Subcutaneous abdominal adipose tissue (tissue), 5 donors: ENCODE results near the gene LRRN4CL.

Experiments used
- H3K27ac ChIP-seq: one replicate; pipeline ENCODE4 v1.7.0; 2013; ENCODE audit warnings: low read depth, mild to moderate bottlenecking, inconsistent platforms, low read length, moderate library complexity
- H3K27me3 ChIP-seq, 5 donors: one replicate each; pipeline ENCODE4 v1.7.0; 2013; ENCODE audit warnings: low read length in 5 of 5, inconsistent platforms in 1 of 5; ENCODE audit not compliant: control insufficient read depth in 5 of 5, insufficient read depth in 4 of 5
- H3K36me3 ChIP-seq, 5 donors: one replicate each; pipeline ENCODE4 v1.7.0; 2013; ENCODE audit warnings: low read length in 5 of 5; ENCODE audit not compliant: control insufficient read depth in 5 of 5, insufficient read depth in 5 of 5
- H3K4me1 ChIP-seq, 5 donors: one replicate each; pipeline ENCODE4 v1.7.0; 2013; ENCODE audit warnings: low read length in 5 of 5, mild to moderate bottlenecking in 3 of 5, moderate library complexity in 1 of 5; ENCODE audit not compliant: control insufficient read depth in 5 of 5, insufficient read depth in 5 of 5
- H3K4me3 ChIP-seq, 5 donors: one replicate each; pipeline ENCODE4 v1.7.0; 2013; ENCODE audit warnings: low read length in 5 of 5, low read depth in 1 of 5
- H3K9ac ChIP-seq, 5 donors: one replicate each; pipeline ENCODE4 v1.7.0; 2013; ENCODE audit warnings: low read length in 5 of 5, mild to moderate bottlenecking in 4 of 5, moderate library complexity in 3 of 5
- H3K9me3 ChIP-seq, 5 donors: one replicate each; pipeline ENCODE4 v1.7.0; 2013; ENCODE audit warnings: low read length in 5 of 5; ENCODE audit not compliant: control insufficient read depth in 5 of 5
- donor health status: healthy.
- donor health status: healthy.
- donor health status: healthy.
- donor health status: healthy.
- donor health status: healthy.

LRRN4CL gene

GRCh38 chr11:62712276-62712812 is 23.0 kb upstream of the LRRN4CL start:
- Histone ChIP-seq H3K36me3 (peaks cover 12 to 65% (median 53%) of the 10 kb centered on the region in 5 donors), H3K9me3 (no peaks in the 10 kb centered on the region), H3K27ac (peak overlapping the region; percentile 66), H3K4me1 (peaks cover 2 to 33% (median 31%) of the 10 kb centered on the region in 5 donors), H3K4me3 (no peak overlapping the region), H3K9ac (no peak overlapping the region), H3K27me3 (no peaks in the 10 kb centered on the region)

- Histone ChIP-seq H3K4me1 (peaks cover 4 to 50% (median 46%) of the 10 kb centered on the region in 5 donors), H3K4me3 (peak overlapping the region; percentile 71 to 91 (median 82)), H3K27ac (peak overlapping the region; percentile 99), H3K36me3 (peaks cover 3 to 42% (median 30%) of the 10 kb centered on the region in 5 donors), H3K27me3 (no peaks in the 10 kb centered on the region), H3K9ac (peak overlapping the region; percentile 75 to 98 (median 95)), H3K9me3 (no peaks in the 10 kb centered on the region)
Measured at GRCh38 chr11:62710001-62710345, 20.6 kb upstream of the LRRN4CL start.

GRCh38 chr11:62709247-62710000 is 20.1 kb upstream of the LRRN4CL start:
- peak overlapping the region; percentile 99 for H3K27ac ChIP-seq
- H3K9me3 ChIP-seq = no peaks in the 10 kb centered on the region
- peaks cover 3 to 37% (median 25%) of the 10 kb centered on the region in 5 donors for H3K36me3 ChIP-seq
- H3K4me1 ChIP-seq = peaks cover 4 to 50% (median 47%) of the 10 kb centered on the region in 5 donors
- peak overlapping the region; percentile 75 to 98 (median 96) for H3K9ac ChIP-seq
- H3K27me3 ChIP-seq = no peaks in the 10 kb centered on the region
- peak overlapping the region; percentile 71 to 97 (median 82) for H3K4me3 ChIP-seq

- no peaks in the 10 kb centered on the region for H3K27me3 ChIP-seq
- H3K36me3 ChIP-seq = peaks cover 0 to 32% (median 21%) of the 10 kb centered on the region in 5 donors
- H3K9me3 ChIP-seq = no peaks in the 10 kb centered on the region
- peak overlapping the region; percentile 71 to 97 (median 82) for H3K4me3 ChIP-seq
- peak overlapping the region; percentile 68 to 98 (median 95) for H3K9ac ChIP-seq
- H3K27ac ChIP-seq = peak overlapping the region; percentile 99
- H3K4me1 ChIP-seq = peaks cover 4 to 50% (median 47%) of the 10 kb centered on the region in 5 donors
Measured at GRCh38 chr11:62708793-62709192, 19.5 kb upstream of the LRRN4CL start.

DNA sequence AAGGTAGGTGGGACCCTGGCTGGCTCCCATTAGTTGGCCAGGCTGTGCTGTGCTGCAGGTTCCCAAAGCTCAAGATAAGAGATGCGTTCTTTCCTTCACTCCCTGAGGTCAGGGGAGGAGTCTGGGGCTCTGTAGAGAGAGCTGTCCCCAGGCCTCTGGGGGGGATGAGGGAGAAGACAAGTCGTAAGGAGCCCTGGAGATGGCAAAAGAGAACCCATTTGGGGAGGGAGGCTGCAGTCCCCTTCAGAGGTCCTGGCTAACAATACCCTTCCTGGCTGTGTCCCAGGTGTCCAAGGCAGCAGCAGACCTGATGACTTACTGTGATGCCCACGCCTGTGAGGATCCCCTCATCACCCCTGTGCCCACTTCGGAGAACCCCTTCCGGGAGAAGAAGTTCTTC is 19.1 kb upstream of the LRRN4CL start:
- Histone ChIP-seq H3K4me3 (peak overlapping the region in 4 of 5 donors; percentile 71 to 97 (median 84)), H3K4me1 (peaks cover 4 to 47% (median 43%) of the 10 kb centered on the region in 5 donors), H3K36me3 (peaks cover 0 to 28% (median 17%) of the 10 kb centered on the region in 5 donors), H3K27me3 (no peaks in the 10 kb centered on the region), H3K27ac (peak overlapping the region; percentile 99), H3K9ac (peak overlapping the region in 4 of 5 donors; percentile 50 to 96 (median 82)), H3K9me3 (no peaks in the 10 kb centered on the region)

- no peaks in the 10 kb centered on the region for H3K27me3 ChIP-seq
- H3K9ac ChIP-seq = peak within 1 kb of the TSS in 4 of 5 donors; percentile 35 to 95 (median 59)
- peaks cover 4 to 45% (median 36%) of the 10 kb centered on the region in 5 donors for H3K4me1 ChIP-seq
- H3K9me3 ChIP-seq = no peaks in the 10 kb centered on the region
- H3K36me3 ChIP-seq = peaks cover 0 to 18% (median 13%) of the 10 kb centered on the region in 5 donors
- peak within 1 kb of the TSS; percentile 41 for H3K27ac ChIP-seq
- H3K4me3 ChIP-seq = peak within 1 kb of the TSS; percentile 80 to 97 (median 84)
Measured at GRCh38 chr11:62707277-62707861, 18.0 kb upstream of the LRRN4CL start, which contains the start of the genes BSCL2 and GNG3. BSCL2 (minus strand) TSS chr11:62707424; CDS start chr11:62707195, 229 bp downstream. GNG3 (plus strand) TSS chr11:62707676; CDS start chr11:62708296, 620 bp downstream.

DNA sequence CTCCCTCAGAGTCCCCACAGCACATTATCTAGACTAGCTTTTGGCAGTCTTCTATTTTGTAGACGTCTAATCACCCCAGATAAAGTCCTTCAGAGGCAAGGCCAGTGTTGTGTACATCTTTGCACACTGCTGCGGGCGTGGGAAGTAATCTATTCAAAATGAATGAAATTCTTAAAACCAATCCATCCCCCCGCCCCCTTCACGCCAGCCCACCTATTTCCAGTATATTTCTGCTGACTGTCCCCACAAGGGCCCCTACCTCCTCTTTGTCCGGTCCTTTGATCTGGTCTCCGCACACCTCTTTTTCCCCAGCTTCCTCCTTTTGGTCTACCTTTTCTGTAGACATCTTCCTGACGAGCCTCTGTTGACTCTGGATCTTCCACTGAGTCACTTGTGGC is 17.5 kb upstream of the LRRN4CL start:
- peak overlapping the region; percentile 51 to 85 (median 80) for H3K4me3 ChIP-seq
- H3K9me3 ChIP-seq = no peaks in the 10 kb centered on the region
- H3K36me3 ChIP-seq = peaks cover 0 to 14% (median 11%) of the 10 kb centered on the region in 5 donors
- peak overlapping the region; percentile 41 for H3K27ac ChIP-seq
- peak overlapping the region in 2 of 5 donors; percentile 35 to 48 for H3K9ac ChIP-seq
- H3K27me3 ChIP-seq = no peaks in the 10 kb centered on the region
- peaks cover 4 to 45% (median 36%) of the 10 kb centered on the region in 5 donors for H3K4me1 ChIP-seq

- Histone ChIP-seq H3K36me3 (peaks cover 2 to 14% (median 7%) of the 10 kb centered on the region in 5 donors), H3K4me1 (peaks cover 4 to 45% (median 36%) of the 10 kb centered on the region in 5 donors), H3K27ac (peak overlapping the region; percentile 81), H3K9me3 (no peaks in the 10 kb centered on the region), H3K9ac (peak overlapping the region; percentile 10 to 89 (median 72)), H3K27me3 (no peaks in the 10 kb centered on the region), H3K4me3 (peak overlapping the region; percentile 75 to 90 (median 84))
Measured at GRCh38 chr11:62705880-62706849, 16.8 kb upstream of the LRRN4CL start.

GRCh38 chr11:62705413-62705812 is 16.1 kb upstream of the LRRN4CL start:
- H3K4me3 ChIP-seq = peak overlapping the region; percentile 68 to 90 (median 84)
- peak overlapping the region; percentile 10 to 89 (median 72) for H3K9ac ChIP-seq
- H3K4me1 ChIP-seq = peaks cover 4 to 41% (median 34%) of the 10 kb centered on the region in 5 donors
- H3K9me3 ChIP-seq = no peaks in the 10 kb centered on the region
- H3K27ac ChIP-seq = peak overlapping the region; percentile 81
- no peaks in the 10 kb centered on the region for H3K27me3 ChIP-seq
- peaks cover 0 to 12% (median 4%) of the 10 kb centered on the region in 5 donors for H3K36me3 ChIP-seq
